H9 (cell line): ENCODE results near the gene SPDEF. TPM values are rescaled to one million over a fixed set of nuclear protein-coding genes. Genes with fewer than 3 reads are reported as not detected.

Source experiments
- DNase-seq: peaks from one replicate; pipeline ENCODE4 v3.0.0-alpha.2; 2017
- H2AFZ ChIP-seq: one replicate; pipeline ENCODE4 v1.6.1; 2013; ENCODE audit warnings: mild to moderate bottlenecking, low read length, control low read depth, moderate library complexity
- H2AK5ac ChIP-seq: 2 replicates; pipeline ENCODE4 v1.6.1; 2013; ENCODE audit warnings: low read length, control low read depth, mixed read lengths; ENCODE audit not compliant: insufficient read length
- H2BK120ac ChIP-seq: one replicate; pipeline ENCODE4 v1.6.1; 2013; ENCODE audit warnings: low read depth, mild to moderate bottlenecking, low read length, control low read depth, inconsistent platforms; ENCODE audit not compliant: poor library complexity, severe bottlenecking
- H2BK12ac ChIP-seq: 2 replicates; pipeline ENCODE4 v1.6.1; 2013; ENCODE audit warnings: low read length, control low read depth, mixed read lengths, low read depth; ENCODE audit not compliant: insufficient read length
- H2BK15ac ChIP-seq: 2 replicates; pipeline ENCODE4 v1.6.1; 2013; ENCODE audit warnings: low read depth, low read length, control low read depth
- H2BK20ac ChIP-seq: one replicate; pipeline ENCODE4 v1.6.1; 2013; ENCODE audit warnings: low read depth, mild to moderate bottlenecking, low read length, control low read depth, inconsistent platforms; ENCODE audit not compliant: poor library complexity, severe bottlenecking
- H2BK5ac ChIP-seq: 2 replicates; pipeline ENCODE4 v1.6.1; 2013; ENCODE audit warnings: low read length, control low read depth, mixed read lengths; ENCODE audit not compliant: insufficient read length
- H3K14ac ChIP-seq: 2 replicates; pipeline ENCODE4 v1.6.1; 2013; ENCODE audit warnings: low read length, control low read depth; ENCODE audit not compliant: insufficient read depth
- H3K18ac ChIP-seq: 2 replicates; pipeline ENCODE4 v1.6.1; 2013; ENCODE audit warnings: low read depth, mild to moderate bottlenecking, mixed read lengths, low read length, control low read depth; ENCODE audit not compliant: insufficient read length
- H3K23ac ChIP-seq: 2 replicates; pipeline ENCODE4 v1.6.1; 2013; ENCODE audit warnings: low read length, control low read depth, mixed read lengths, low read depth; ENCODE audit not compliant: insufficient read length
- H3K23me2 ChIP-seq: 2 replicates; pipeline ENCODE4 v1.6.1; 2013; ENCODE audit warnings: low read depth, mild to moderate bottlenecking, mixed read lengths, low read length, control low read depth; ENCODE audit not compliant: insufficient read length, poor library complexity, severe bottlenecking
- H3K27ac ChIP-seq: 2 replicates; pipeline ENCODE4 v1.5.1; 2013; ENCODE audit warnings: low read length, control low read depth, mixed read lengths, low read depth; ENCODE audit not compliant: insufficient read length
- H3K27me3 ChIP-seq: 2 replicates; pipeline ENCODE4 v1.6.1; 2013; ENCODE audit warnings: low read length, control low read depth, inconsistent platforms; ENCODE audit not compliant: insufficient read depth
- H3K4ac ChIP-seq: 2 replicates; pipeline ENCODE4 v1.6.1; 2013; ENCODE audit warnings: low read depth, mild to moderate bottlenecking, control low read depth, inconsistent platforms, low read length, moderate library complexity
- H3K4me1 ChIP-seq: 2 replicates; pipeline ENCODE4 v1.6.1; 2013; ENCODE audit warnings: low read length, control low read depth, inconsistent platforms; ENCODE audit not compliant: insufficient read depth
- H3K4me2 ChIP-seq: 2 replicates; pipeline ENCODE4 v1.6.1; 2013; ENCODE audit warnings: low read length, control low read depth, mixed read lengths; ENCODE audit not compliant: insufficient read length, insufficient read depth
- H3K56ac ChIP-seq: 2 replicates; pipeline ENCODE4 v1.6.1; 2013; ENCODE audit warnings: low read depth, mild to moderate bottlenecking, mixed read lengths, low read length, control low read depth; ENCODE audit not compliant: insufficient read length
- H3K79me1 ChIP-seq: 2 replicates; pipeline ENCODE4 v1.6.1; 2013; ENCODE audit warnings: low read depth, mild to moderate bottlenecking, moderate library complexity, low read length, control low read depth, inconsistent platforms; ENCODE audit not compliant: insufficient read depth, poor library complexity, severe bottlenecking
- H3K79me2 ChIP-seq: 2 replicates; pipeline ENCODE4 v1.6.1; 2013; ENCODE audit warnings: low read length, control low read depth, inconsistent platforms; ENCODE audit not compliant: insufficient read depth
- H3K9ac ChIP-seq: 2 replicates; pipeline ENCODE4 v1.6.1; 2013; ENCODE audit warnings: low read length, control low read depth, mixed read lengths; ENCODE audit not compliant: insufficient read length; ENCODE audit errors: extremely low read depth
- H3K9me3 ChIP-seq: one replicate; pipeline ENCODE4 v1.6.1; 2013; ENCODE audit warnings: low read depth, low read length, inconsistent platforms; ENCODE audit not compliant: control insufficient read depth
- H3T11ph ChIP-seq: one replicate; pipeline ENCODE4 v1.6.1; 2013; ENCODE audit warnings: mild to moderate bottlenecking, low read length, control low read depth, inconsistent platforms
- H4K20me1 ChIP-seq: one replicate; pipeline ENCODE4 v1.6.1; 2013; ENCODE audit not compliant: control insufficient read depth, insufficient read length, insufficient read depth
- H4K5ac ChIP-seq: 2 replicates; pipeline ENCODE4 v1.6.1; 2013; ENCODE audit warnings: low read depth, mild to moderate bottlenecking, mixed read lengths, low read length, control low read depth; ENCODE audit not compliant: insufficient read length
- H4K8ac ChIP-seq: replicated peaks from 2 replicates; pipeline ENCODE4 v1.6.1; 2013; ENCODE audit warnings: low read length, control low read depth, mixed read lengths, low read depth; ENCODE audit not compliant: insufficient read length
- H4K91ac ChIP-seq: 2 replicates; pipeline ENCODE4 v1.6.1; 2013; ENCODE audit warnings: low read depth, mild to moderate bottlenecking, moderate library complexity, mixed read lengths, low read length, control low read depth; ENCODE audit not compliant: insufficient read length
- H3K27ac Mint-ChIP-seq, 3 experiments: 2 replicates in 2 of 3; 3 replicates in 1 of 3; pipeline ENCODE4 v1.8.0; 2020 to 2021; ENCODE audit warnings: mixed read lengths in 3 of 3, mild to moderate bottlenecking in 1 of 3, moderate library complexity in 1 of 3
- H3K27me3 Mint-ChIP-seq: 2 replicates; pipeline ENCODE4 v1.8.0; 2021; ENCODE audit warnings: low read depth, mild to moderate bottlenecking, moderate library complexity, mixed read lengths
- H3K36me3 Mint-ChIP-seq, 3 experiments: 2 replicates in 2 of 3; 3 replicates in 1 of 3; pipeline ENCODE4 v1.8.0; 2020 to 2021; ENCODE audit warnings: low read depth in 3 of 3, mixed read lengths in 3 of 3; ENCODE audit not compliant: insufficient read depth in 1 of 3
- H3K4me1 Mint-ChIP-seq, 2 experiments: 2 replicates each; pipeline ENCODE4 v1.8.0; 2020; ENCODE audit warnings: mixed read lengths in 2 of 2
- H3K4me3 Mint-ChIP-seq, 2 experiments: 2 replicates in 1 of 2; 3 replicates in 1 of 2; pipeline ENCODE4 v1.8.0; 2020 to 2021; ENCODE audit warnings: mild to moderate bottlenecking in 2 of 2, mixed read lengths in 2 of 2, moderate library complexity in 1 of 2
- H3K9me3 Mint-ChIP-seq, 2 experiments: 2 replicates in 1 of 2; 3 replicates in 1 of 2; pipeline ENCODE4 v1.8.0; 2020; ENCODE audit warnings: mild to moderate bottlenecking in 2 of 2, mixed read lengths in 2 of 2, moderate library complexity in 1 of 2
- WGBS: extraction: QIAGEN DNeasy Blood & Tissue Kit; methylation state at CpG from one replicate; pipeline ENCODE4 v1.1.7; 2013; ENCODE audit warnings: missing lambda C conversion rate, low lambda C conversion rate, mixed read lengths; ENCODE audit not compliant: insufficient read length; ENCODE audit errors: extremely low coverage; 5-methylcytosine and 5-hydroxymethylcytosine counted together
- total RNA-seq: library from RNA; stranded (reverse); gene quantifications from 2 replicates; pipeline ENCODE4 v1.2.1, GENCODE V29; 2021
- TF ChIP-seq, protein P1 (sequence below): fragments of 200-600 bp; sonication (generic); conservative IDR thresholded peaks from 3 replicates; pipeline ENCODE4 v1.8.0; 2021; ENCODE audit warnings: antibody characterized with exemption, mild to moderate bottlenecking

The SPDEF gene
- total RNA-seq, 1 experiment from 2014 or later = 0.15 TPM

DNA sequence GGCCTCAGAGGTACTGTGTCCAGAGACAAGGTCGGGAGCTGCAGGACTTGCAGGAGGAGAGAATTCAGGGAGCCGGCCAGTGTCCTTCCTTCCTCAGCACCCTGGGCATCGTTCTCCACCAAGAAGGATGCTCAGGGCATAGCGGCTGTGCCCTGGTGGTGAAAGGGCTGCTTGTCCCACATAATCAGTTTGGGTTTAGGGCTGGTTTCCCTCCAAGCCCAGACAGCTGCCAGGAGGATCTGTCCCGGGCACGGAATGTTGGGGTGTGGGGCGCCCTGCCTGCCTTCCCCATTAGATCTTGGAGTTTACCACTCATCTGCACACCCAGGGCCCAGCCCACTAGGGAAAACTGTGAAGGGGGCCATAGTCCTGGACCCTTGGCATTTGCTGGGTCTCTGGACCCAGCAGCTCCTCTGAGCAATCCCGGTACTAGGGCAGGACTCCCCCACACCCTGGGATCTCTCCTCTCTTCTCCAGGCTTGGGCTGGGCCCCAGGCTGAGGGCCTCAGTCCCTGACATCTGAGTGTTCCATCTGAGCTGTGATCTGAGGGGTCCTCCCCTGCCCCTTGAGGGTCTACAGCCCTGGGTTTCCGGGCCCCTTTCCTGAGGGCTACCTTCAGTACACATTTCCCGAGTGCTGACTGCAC, 18.6 kb upstream of the SPDEF start:
- Histone ChIP-seq H2BK5ac (no peak overlapping the region), H3T11ph (no peak overlapping the region), H2AFZ (no peak overlapping the region), H4K8ac (no peak overlapping the region), H3K23ac (no peak overlapping the region), H4K20me1 (no peaks in the 10 kb centered on the region), H3K79me1 (no peaks in the 10 kb centered on the region), H3K27me3 (no peaks in the 10 kb centered on the region), H3K9me3 (no peaks in the 10 kb centered on the region), H3K79me2 (no peaks in the 10 kb centered on the region), H2BK120ac (no peak overlapping the region), H3K27ac (no peak overlapping the region), H4K5ac (no peak overlapping the region), H3K9ac (no peak overlapping the region), H2BK15ac (no peak overlapping the region), H3K14ac (0 out of 2 replicates have a peak overlapping the region, but pooled peaks have one; percentile 1), H3K4me1 (no peaks in the 10 kb centered on the region; the same call in 1 of the 2 replicates), H3K4ac (no peak overlapping the region), H4K91ac (no peak overlapping the region), H3K23me2 (no peaks in the 10 kb centered on the region), H3K56ac (no peak overlapping the region), H2BK20ac (no peak overlapping the region), H3K4me2 (no peak overlapping the region), H3K18ac (no peak overlapping the region), H2AK5ac (no peak overlapping the region), H2BK12ac (no peak overlapping the region)
- Mint-ChIP-seq H3K4me1 (peaks cover 21 to 28% of the 10 kb centered on the region in 2 experiments), H3K36me3 (peaks cover 0 to 4% (median 0%) of the 10 kb centered on the region in 3 experiments; a peak in 2 of 7 replicates), H3K27ac (peak overlapping the region; percentile 74 to 93 (median 87); a peak in 6 of 7 replicates), H3K9me3 (no peaks in the 10 kb centered on the region; a peak in 1 of 5 replicates), H3K27me3 (no peaks in the 10 kb centered on the region; the same call in 1 of the 2 replicates), H3K4me3 (no peak overlapping the region)
- no CpG with 5 or more reads among the region's 10 CpGs for WGBS
- TF ChIP-seq, protein P1, sequence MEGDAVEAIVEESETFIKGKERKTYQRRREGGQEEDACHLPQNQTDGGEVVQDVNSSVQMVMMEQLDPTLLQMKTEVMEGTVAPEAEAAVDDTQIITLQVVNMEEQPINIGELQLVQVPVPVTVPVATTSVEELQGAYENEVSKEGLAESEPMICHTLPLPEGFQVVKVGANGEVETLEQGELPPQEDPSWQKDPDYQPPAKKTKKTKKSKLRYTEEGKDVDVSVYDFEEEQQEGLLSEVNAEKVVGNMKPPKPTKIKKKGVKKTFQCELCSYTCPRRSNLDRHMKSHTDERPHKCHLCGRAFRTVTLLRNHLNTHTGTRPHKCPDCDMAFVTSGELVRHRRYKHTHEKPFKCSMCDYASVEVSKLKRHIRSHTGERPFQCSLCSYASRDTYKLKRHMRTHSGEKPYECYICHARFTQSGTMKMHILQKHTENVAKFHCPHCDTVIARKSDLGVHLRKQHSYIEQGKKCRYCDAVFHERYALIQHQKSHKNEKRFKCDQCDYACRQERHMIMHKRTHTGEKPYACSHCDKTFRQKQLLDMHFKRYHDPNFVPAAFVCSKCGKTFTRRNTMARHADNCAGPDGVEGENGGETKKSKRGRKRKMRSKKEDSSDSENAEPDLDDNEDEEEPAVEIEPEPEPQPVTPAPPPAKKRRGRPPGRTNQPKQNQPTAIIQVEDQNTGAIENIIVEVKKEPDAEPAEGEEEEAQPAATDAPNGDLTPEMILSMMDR = no peak
- no peak for DNase-seq
